ENCODE data around the gene DDIT4L. TPM values are rescaled to one million over a fixed set of nuclear protein-coding genes. Genes with fewer than 3 reads are reported as not detected.
"Not testable (repeated sequence)": the region's sequence is repeated elsewhere in the genome, so short reads cannot be mapped to it uniquely, and the experiment has no call there.

DDIT4L gene
- total RNA-seq, 2 experiments from 2014 or later = not detected

- Mint-ChIP-seq H3K4me3 (no peak overlapping the region), H3K4me1 (ENCODE audit: low read depth) (peaks cover 22% of the 10 kb centered on the region), H3K27me3 (ENCODE audit: low read depth) (no peaks in the 10 kb centered on the region), H3K36me3 (ENCODE audit: low read depth) (peaks cover 10% of the 10 kb centered on the region), H3K27ac (no peak overlapping the region), H3K9me3 (ENCODE audit: insufficient read depth) (peaks cover 11% of the 10 kb centered on the region)
- DNase-seq = no peak
- ChIA-PET CTCF (interaction anchor here (1.1 to 3.3 kb wide), 2 partner anchors 70 to 72 kb away, joined by 4 to 9 read pairs; no protein-coding TSS in a partner anchor), POLR2A (no interaction called here)
- no peak for ATAC-seq
Observed at GRCh38 chr4:100164808-100165760, 25.2 kb downstream of the DDIT4L start.

DNA sequence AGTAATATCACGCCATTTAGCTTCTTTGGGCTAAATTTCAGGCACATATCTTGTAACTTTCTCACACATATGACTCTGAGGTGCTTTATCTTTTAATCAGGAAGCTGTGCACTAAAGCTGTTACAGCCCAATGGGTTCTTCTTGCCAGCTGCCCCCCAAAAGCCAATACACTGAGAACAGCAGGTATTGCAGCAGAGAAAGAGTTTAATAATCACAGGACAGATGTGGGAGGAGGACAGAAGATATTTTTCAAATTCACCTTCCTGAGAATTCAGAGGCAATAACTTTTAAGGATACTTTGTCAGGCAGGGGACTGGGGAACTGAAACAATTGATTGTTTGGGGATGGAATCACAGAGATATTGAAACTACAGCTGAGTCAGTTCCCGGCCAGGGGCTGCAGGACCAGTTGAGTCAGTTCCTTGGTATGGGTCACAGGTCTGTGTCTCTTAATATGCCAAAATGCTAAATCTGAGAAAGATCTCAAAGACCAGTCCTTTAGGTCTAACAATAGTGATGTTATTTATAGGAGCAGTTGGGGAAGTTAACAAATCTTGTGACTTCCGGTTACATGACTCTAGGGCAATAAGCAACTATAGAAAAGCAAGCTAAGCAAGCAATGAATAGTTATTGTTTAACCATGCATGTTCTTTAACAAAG, 28.1 kb downstream of the DDIT4L start:
- ChIA-PET CTCF (interaction anchor here (1.2 kb wide), 1 partner anchor 66 kb away, joined by 3 read pairs; no protein-coding TSS in a partner anchor), POLR2A (no interaction called here)
- no peak for DNase-seq
- Mint-ChIP-seq H3K9me3 (ENCODE audit: insufficient read depth) (peaks cover 11% of the 10 kb centered on the region), H3K27ac (no peak overlapping the region), H3K4me1 (ENCODE audit: low read depth) (peaks cover 22% of the 10 kb centered on the region), H3K4me3 (no peak overlapping the region), H3K36me3 (ENCODE audit: low read depth) (peaks cover 10% of the 10 kb centered on the region), H3K27me3 (ENCODE audit: low read depth) (peaks cover 5% of the 10 kb centered on the region)
- no peak for ATAC-seq

GRCh38 chr4:100149190-100149589, 41.1 kb downstream of the DDIT4L start:
- peaks cover 3% of the 10 kb centered on the region for H3K9me3 Mint-ChIP-seq (ENCODE audit: insufficient read depth)
- H3K4me1 Mint-ChIP-seq (ENCODE audit: low read depth) = peaks cover 8% of the 10 kb centered on the region
- DNase-seq (no peak), ATAC-seq (no peak)
- no peaks in the 10 kb centered on the region for H3K36me3 Mint-ChIP-seq (ENCODE audit: low read depth)
- POLR2A ChIA-PET = no interaction called here
- H3K27me3 Mint-ChIP-seq (ENCODE audit: low read depth) = peaks cover 2% of the 10 kb centered on the region
- CTCF ChIA-PET = interaction anchor here (2.0 to 2.5 kb wide), 2 partner anchors 53 to 56 kb away, joined by 5 to 10 read pairs; no protein-coding TSS in a partner anchor
- H3K4me3 Mint-ChIP-seq = no peak overlapping the region
- H3K27ac Mint-ChIP-seq = no peak overlapping the region

DNA sequence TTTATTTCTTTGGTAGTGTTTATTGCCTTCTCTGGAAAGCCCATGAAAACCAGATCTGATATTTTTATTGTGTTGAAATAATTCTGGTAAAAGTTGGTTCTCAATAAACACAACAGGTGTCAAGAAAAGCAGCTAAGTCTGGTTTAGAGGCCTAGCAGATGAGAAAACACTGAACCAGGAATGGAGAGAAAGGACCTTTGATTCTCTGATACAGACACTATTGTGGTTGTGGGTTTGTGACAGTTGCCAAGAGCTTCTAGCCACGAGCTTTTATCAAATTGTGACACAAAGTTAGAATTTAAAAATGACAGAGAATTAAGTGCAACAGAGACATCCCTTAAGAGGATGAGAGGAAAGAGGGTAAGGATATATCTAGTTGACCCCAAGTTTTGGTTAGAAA, 42.6 kb downstream of the DDIT4L start:
- Mint-ChIP-seq H3K4me3 (no peak overlapping the region), H3K4me1 (ENCODE audit: low read depth) (peaks cover 8% of the 10 kb centered on the region), H3K9me3 (ENCODE audit: insufficient read depth) (peaks cover 3% of the 10 kb centered on the region), H3K27me3 (ENCODE audit: low read depth) (no peaks in the 10 kb centered on the region), H3K27ac (no peak overlapping the region), H3K36me3 (ENCODE audit: low read depth) (no peaks in the 10 kb centered on the region)
- CTCF ChIA-PET = interaction anchor here (2.0 to 2.5 kb wide), 2 partner anchors 52 to 54 kb away, joined by 5 to 10 read pairs; no protein-coding TSS in a partner anchor
- DNase-seq (no peak), ATAC-seq (no peak)
- POLR2A ChIA-PET = no interaction called here

DNA sequence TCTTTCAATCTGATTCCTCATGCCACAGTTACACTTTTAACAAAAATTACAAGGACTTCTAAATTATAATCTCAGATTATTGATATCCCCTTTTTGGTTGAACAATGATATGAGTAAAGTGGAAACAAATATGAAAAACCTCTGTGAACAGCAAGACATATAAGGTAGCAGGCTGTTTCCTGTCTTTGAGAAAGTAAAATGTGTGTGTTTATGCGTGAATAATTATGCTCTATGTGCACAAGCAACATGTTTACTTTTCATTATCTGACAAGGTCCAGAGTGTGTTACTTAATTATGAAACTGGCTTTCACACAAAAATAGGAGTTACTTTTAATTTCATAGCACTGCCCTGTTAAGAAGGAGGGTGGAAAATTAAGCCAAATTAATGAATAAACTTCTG, 43.1 kb downstream of the DDIT4L start:
- ATAC-seq = no peak
- POLR2A ChIA-PET = no interaction called here
- no peak for DNase-seq
- Mint-ChIP-seq H3K4me1 (ENCODE audit: low read depth) (peaks cover 8% of the 10 kb centered on the region), H3K27ac (no peak overlapping the region), H3K4me3 (no peak overlapping the region), H3K36me3 (ENCODE audit: low read depth) (no peaks in the 10 kb centered on the region), H3K9me3 (ENCODE audit: insufficient read depth) (peaks cover 3% of the 10 kb centered on the region), H3K27me3 (ENCODE audit: low read depth) (no peaks in the 10 kb centered on the region)
- CTCF ChIA-PET = interaction anchor here (2.0 to 2.5 kb wide), 2 partner anchors 51 to 54 kb away, joined by 5 to 10 read pairs; no protein-coding TSS in a partner anchor

- POLR2A ChIA-PET = no interaction called here
- ATAC-seq (no peak), DNase-seq (no peak)
- CTCF ChIA-PET = interaction anchor here (2.5 kb wide), 1 partner anchor 51 kb away, joined by 5 read pairs; no protein-coding TSS in a partner anchor
- Mint-ChIP-seq H3K4me3 (no peak overlapping the region), H3K27ac (no peak overlapping the region), H3K9me3 (ENCODE audit: insufficient read depth) (peaks cover 3% of the 10 kb centered on the region), H3K36me3 (ENCODE audit: low read depth) (no peaks in the 10 kb centered on the region), H3K27me3 (ENCODE audit: low read depth) (no peaks in the 10 kb centered on the region), H3K4me1 (ENCODE audit: low read depth) (peaks cover 8% of the 10 kb centered on the region)
Observed at GRCh38 chr4:100146756-100147155, 43.5 kb downstream of the DDIT4L start.

DNA sequence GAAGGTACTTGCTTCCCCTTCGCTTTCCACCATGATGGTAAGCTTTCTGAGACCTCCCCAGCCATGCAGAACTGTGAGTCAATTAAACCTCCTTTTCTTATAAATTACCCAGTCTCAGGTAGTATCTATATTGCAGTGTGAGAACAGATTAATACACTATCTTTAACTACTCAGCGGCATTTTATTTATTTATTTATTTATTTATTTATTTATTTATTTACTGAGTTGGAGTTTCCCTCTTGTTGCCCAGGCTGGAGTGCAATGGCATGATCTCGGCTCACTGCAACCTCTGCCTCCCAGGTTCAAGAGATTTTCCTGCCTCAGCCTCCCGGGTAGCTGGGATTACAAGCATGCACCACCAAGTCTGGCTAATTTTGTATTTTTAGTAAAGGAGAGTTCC, 52.9 kb downstream of the DDIT4L start:
- H3K4me3 Mint-ChIP-seq; H3K27me3 Mint-ChIP-seq (ENCODE audit: low read depth); H3K4me1 Mint-ChIP-seq (ENCODE audit: low read depth); H3K36me3 Mint-ChIP-seq (ENCODE audit: low read depth); ATAC-seq; POLR2A ChIA-PET; DNase-seq; H3K27ac Mint-ChIP-seq: not testable (repeated sequence)
- H3K9me3 Mint-ChIP-seq (ENCODE audit: insufficient read depth) = peaks cover 12% of the 10 kb centered on the region
- CTCF ChIA-PET = interaction anchor here (1.6 kb wide), 1 partner anchor 41 kb away, joined by 5 read pairs; no protein-coding TSS in a partner anchor

Other genes starting within 250 kb of the DDIT4L start
- gene DNAJB14, start 243.8 kb downstream of the DDIT4L start, total RNA-seq = 10 to 100 TPM; 52.7 to 54.6 TPM
- 100 to 1,000 TPM; 603 to 643 TPM for gene H2AZ1, start 240.2 kb downstream of the DDIT4L start, total RNA-seq